Medulla oblongata (tissue), 1 donor: ENCODE data around the gene CNR2.
"Not testable (repeated sequence)": the region's sequence is repeated elsewhere in the genome, so short reads cannot be mapped to it uniquely, and the experiment has no call there.

Source experiments
- DNase-seq: peaks from one replicate; pipeline ENCODE4 v3.0.0-alpha.2; 2015; ENCODE audit errors: extremely low spot score

CNR2 gene

DNA sequence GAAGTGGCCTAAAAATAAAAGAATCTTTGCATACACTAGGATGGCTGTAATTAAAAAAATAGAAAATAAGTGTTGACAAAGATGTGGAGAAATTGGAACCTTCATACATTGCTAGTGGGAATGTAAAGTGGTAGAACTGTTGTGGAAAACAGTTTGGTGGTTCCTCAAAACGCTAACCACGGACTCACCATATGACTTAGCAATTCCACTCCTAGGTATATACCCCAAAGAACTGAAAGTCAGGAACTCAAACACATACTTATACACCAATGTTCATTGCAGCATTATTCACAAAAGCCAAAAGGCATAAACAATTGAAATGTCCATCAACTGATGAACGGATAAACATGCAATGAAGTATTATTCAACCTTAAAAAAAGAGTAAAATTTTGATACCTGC, 77.1 kb downstream of the CNR2 start:
- no peak for DNase-seq

GRCh38 chr1:23834156-23834555, 79.0 kb downstream of the CNR2 start:
- DNase-seq, result not testable (repeated sequence)

- no peak for DNase-seq
These were observed 85.4 kb downstream of the CNR2 start for GRCh38 chr1:23827717-23828116.

DNA sequence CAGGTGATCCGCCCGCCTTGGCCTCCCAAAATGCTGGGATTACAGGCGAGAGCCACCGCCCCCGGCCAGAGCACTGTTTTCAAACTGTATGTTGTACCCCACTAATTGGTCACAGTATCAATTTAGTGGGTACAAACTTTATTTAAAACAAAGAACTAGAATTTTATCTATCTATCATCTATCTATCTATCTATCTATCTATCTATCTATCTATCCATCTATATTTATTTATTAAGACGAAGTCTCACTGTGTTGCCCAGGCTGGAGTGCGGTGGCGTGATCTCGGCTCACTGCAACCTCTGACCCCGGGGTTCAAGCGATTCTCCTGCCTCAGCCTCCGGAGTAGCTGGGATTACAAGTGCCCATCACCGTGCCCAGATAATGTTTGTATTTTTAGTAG, 86.6 kb downstream of the CNR2 start:
- not testable (repeated sequence) for DNase-seq

GRCh38 chr1:23825762-23826522, 87.2 kb downstream of the CNR2 start:
- peak; percentile 18 for DNase-seq

- peak; percentile 93 for DNase-seq
These were observed 87.9 kb downstream of the CNR2 start, which contains the start of gene HMGCL for GRCh38 chr1:23825076-23825761. Gene HMGCL, minus strand, starts transcription at chr1:23825429. Its CDS starts 14 bp downstream, at chr1:23825415.

DNA sequence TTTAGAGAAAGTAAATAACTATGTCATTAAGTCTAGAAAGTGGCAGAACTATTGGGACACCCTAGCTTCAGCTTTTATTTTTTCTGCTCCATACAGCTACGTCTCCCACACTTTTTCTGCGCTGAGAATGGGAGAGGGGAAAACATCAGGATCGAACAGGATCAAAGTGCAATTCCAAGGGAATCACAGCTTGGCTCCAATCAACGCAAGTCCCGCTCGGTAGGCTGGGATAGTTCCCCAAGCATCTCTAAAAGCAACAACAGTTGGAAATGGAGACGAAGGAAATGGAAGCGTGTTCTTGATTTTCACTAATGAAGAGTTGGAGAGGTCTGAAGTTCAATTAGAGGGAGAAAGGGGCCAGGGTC, 88.5 kb downstream of the CNR2 start:
- no peak for DNase-seq

- no peak for DNase-seq
These were observed 89.4 kb downstream of the CNR2 start for GRCh38 chr1:23823767-23824166.
